H9 (cell line): ENCODE data around the gene PRKCA. TPM values are rescaled to one million over a fixed set of nuclear protein-coding genes. Genes with fewer than 3 reads are reported as not detected.

Experiments
- DNase-seq: peaks from one replicate; pipeline ENCODE4 v3.0.0-alpha.2; 2017
- H2AFZ ChIP-seq: one replicate; pipeline ENCODE4 v1.6.1; 2013; ENCODE audit warnings: mild to moderate bottlenecking, low read length, control low read depth, moderate library complexity
- H2AK5ac ChIP-seq: 2 replicates; pipeline ENCODE4 v1.6.1; 2013; ENCODE audit warnings: low read length, control low read depth, mixed read lengths; ENCODE audit not compliant: insufficient read length
- H2BK120ac ChIP-seq: one replicate; pipeline ENCODE4 v1.6.1; 2013; ENCODE audit warnings: low read depth, mild to moderate bottlenecking, low read length, control low read depth, inconsistent platforms; ENCODE audit not compliant: poor library complexity, severe bottlenecking
- H2BK12ac ChIP-seq: 2 replicates; pipeline ENCODE4 v1.6.1; 2013; ENCODE audit warnings: low read length, control low read depth, mixed read lengths, low read depth; ENCODE audit not compliant: insufficient read length
- H2BK15ac ChIP-seq: 2 replicates; pipeline ENCODE4 v1.6.1; 2013; ENCODE audit warnings: low read depth, low read length, control low read depth
- H2BK20ac ChIP-seq: one replicate; pipeline ENCODE4 v1.6.1; 2013; ENCODE audit warnings: low read depth, mild to moderate bottlenecking, low read length, control low read depth, inconsistent platforms; ENCODE audit not compliant: poor library complexity, severe bottlenecking
- H2BK5ac ChIP-seq: 2 replicates; pipeline ENCODE4 v1.6.1; 2013; ENCODE audit warnings: low read length, control low read depth, mixed read lengths; ENCODE audit not compliant: insufficient read length
- H3K14ac ChIP-seq: 2 replicates; pipeline ENCODE4 v1.6.1; 2013; ENCODE audit warnings: low read length, control low read depth; ENCODE audit not compliant: insufficient read depth
- H3K18ac ChIP-seq: 2 replicates; pipeline ENCODE4 v1.6.1; 2013; ENCODE audit warnings: low read depth, mild to moderate bottlenecking, mixed read lengths, low read length, control low read depth; ENCODE audit not compliant: insufficient read length
- H3K23ac ChIP-seq: 2 replicates; pipeline ENCODE4 v1.6.1; 2013; ENCODE audit warnings: low read length, control low read depth, mixed read lengths, low read depth; ENCODE audit not compliant: insufficient read length
- H3K23me2 ChIP-seq: 2 replicates; pipeline ENCODE4 v1.6.1; 2013; ENCODE audit warnings: low read depth, mild to moderate bottlenecking, mixed read lengths, low read length, control low read depth; ENCODE audit not compliant: insufficient read length, poor library complexity, severe bottlenecking
- H3K27ac ChIP-seq: 2 replicates; pipeline ENCODE4 v1.5.1; 2013; ENCODE audit warnings: low read length, control low read depth, mixed read lengths, low read depth; ENCODE audit not compliant: insufficient read length
- H3K27me3 ChIP-seq: 2 replicates; pipeline ENCODE4 v1.6.1; 2013; ENCODE audit warnings: low read length, control low read depth, inconsistent platforms; ENCODE audit not compliant: insufficient read depth
- H3K4ac ChIP-seq: 2 replicates; pipeline ENCODE4 v1.6.1; 2013; ENCODE audit warnings: low read depth, mild to moderate bottlenecking, control low read depth, inconsistent platforms, low read length, moderate library complexity
- H3K4me1 ChIP-seq: 2 replicates; pipeline ENCODE4 v1.6.1; 2013; ENCODE audit warnings: low read length, control low read depth, inconsistent platforms; ENCODE audit not compliant: insufficient read depth
- H3K4me2 ChIP-seq: 2 replicates; pipeline ENCODE4 v1.6.1; 2013; ENCODE audit warnings: low read length, control low read depth, mixed read lengths; ENCODE audit not compliant: insufficient read length, insufficient read depth
- H3K56ac ChIP-seq: 2 replicates; pipeline ENCODE4 v1.6.1; 2013; ENCODE audit warnings: low read depth, mild to moderate bottlenecking, mixed read lengths, low read length, control low read depth; ENCODE audit not compliant: insufficient read length
- H3K79me1 ChIP-seq: 2 replicates; pipeline ENCODE4 v1.6.1; 2013; ENCODE audit warnings: low read depth, mild to moderate bottlenecking, moderate library complexity, low read length, control low read depth, inconsistent platforms; ENCODE audit not compliant: insufficient read depth, poor library complexity, severe bottlenecking
- H3K79me2 ChIP-seq: 2 replicates; pipeline ENCODE4 v1.6.1; 2013; ENCODE audit warnings: low read length, control low read depth, inconsistent platforms; ENCODE audit not compliant: insufficient read depth
- H3K9ac ChIP-seq: 2 replicates; pipeline ENCODE4 v1.6.1; 2013; ENCODE audit warnings: low read length, control low read depth, mixed read lengths; ENCODE audit not compliant: insufficient read length; ENCODE audit errors: extremely low read depth
- H3K9me3 ChIP-seq: one replicate; pipeline ENCODE4 v1.6.1; 2013; ENCODE audit warnings: low read depth, low read length, inconsistent platforms; ENCODE audit not compliant: control insufficient read depth
- H3T11ph ChIP-seq: one replicate; pipeline ENCODE4 v1.6.1; 2013; ENCODE audit warnings: mild to moderate bottlenecking, low read length, control low read depth, inconsistent platforms
- H4K20me1 ChIP-seq: one replicate; pipeline ENCODE4 v1.6.1; 2013; ENCODE audit not compliant: control insufficient read depth, insufficient read length, insufficient read depth
- H4K5ac ChIP-seq: 2 replicates; pipeline ENCODE4 v1.6.1; 2013; ENCODE audit warnings: low read depth, mild to moderate bottlenecking, mixed read lengths, low read length, control low read depth; ENCODE audit not compliant: insufficient read length
- H4K8ac ChIP-seq: replicated peaks from 2 replicates; pipeline ENCODE4 v1.6.1; 2013; ENCODE audit warnings: low read length, control low read depth, mixed read lengths, low read depth; ENCODE audit not compliant: insufficient read length
- H4K91ac ChIP-seq: 2 replicates; pipeline ENCODE4 v1.6.1; 2013; ENCODE audit warnings: low read depth, mild to moderate bottlenecking, moderate library complexity, mixed read lengths, low read length, control low read depth; ENCODE audit not compliant: insufficient read length
- H3K27ac Mint-ChIP-seq, 3 experiments: 2 replicates in 2 of 3; 3 replicates in 1 of 3; pipeline ENCODE4 v1.8.0; 2020 to 2021; ENCODE audit warnings: mixed read lengths in 3 of 3, mild to moderate bottlenecking in 1 of 3, moderate library complexity in 1 of 3
- H3K27me3 Mint-ChIP-seq: 2 replicates; pipeline ENCODE4 v1.8.0; 2021; ENCODE audit warnings: low read depth, mild to moderate bottlenecking, moderate library complexity, mixed read lengths
- H3K36me3 Mint-ChIP-seq, 3 experiments: 2 replicates in 2 of 3; 3 replicates in 1 of 3; pipeline ENCODE4 v1.8.0; 2020 to 2021; ENCODE audit warnings: low read depth in 3 of 3, mixed read lengths in 3 of 3; ENCODE audit not compliant: insufficient read depth in 1 of 3
- H3K4me1 Mint-ChIP-seq, 2 experiments: 2 replicates each; pipeline ENCODE4 v1.8.0; 2020; ENCODE audit warnings: mixed read lengths in 2 of 2
- H3K4me3 Mint-ChIP-seq, 2 experiments: 2 replicates in 1 of 2; 3 replicates in 1 of 2; pipeline ENCODE4 v1.8.0; 2020 to 2021; ENCODE audit warnings: mild to moderate bottlenecking in 2 of 2, mixed read lengths in 2 of 2, moderate library complexity in 1 of 2
- H3K9me3 Mint-ChIP-seq, 2 experiments: 2 replicates in 1 of 2; 3 replicates in 1 of 2; pipeline ENCODE4 v1.8.0; 2020; ENCODE audit warnings: mild to moderate bottlenecking in 2 of 2, mixed read lengths in 2 of 2, moderate library complexity in 1 of 2
- WGBS: extraction: QIAGEN DNeasy Blood & Tissue Kit; methylation state at CpG from one replicate; pipeline ENCODE4 v1.1.7; 2013; ENCODE audit warnings: missing lambda C conversion rate, low lambda C conversion rate, mixed read lengths; ENCODE audit not compliant: insufficient read length; ENCODE audit errors: extremely low coverage; 5-methylcytosine and 5-hydroxymethylcytosine counted together
- total RNA-seq: library from RNA; stranded (reverse); gene quantifications from 2 replicates; pipeline ENCODE4 v1.2.1, GENCODE V29; 2021
- TF ChIP-seq, protein P1 (sequence below): fragments of 200-600 bp; sonication (generic); conservative IDR thresholded peaks from 3 replicates; pipeline ENCODE4 v1.8.0; 2021; ENCODE audit warnings: antibody characterized with exemption, mild to moderate bottlenecking

Gene PRKCA
- total RNA-seq, 1 experiment from 2014 or later: 10.5 TPM

DNA sequence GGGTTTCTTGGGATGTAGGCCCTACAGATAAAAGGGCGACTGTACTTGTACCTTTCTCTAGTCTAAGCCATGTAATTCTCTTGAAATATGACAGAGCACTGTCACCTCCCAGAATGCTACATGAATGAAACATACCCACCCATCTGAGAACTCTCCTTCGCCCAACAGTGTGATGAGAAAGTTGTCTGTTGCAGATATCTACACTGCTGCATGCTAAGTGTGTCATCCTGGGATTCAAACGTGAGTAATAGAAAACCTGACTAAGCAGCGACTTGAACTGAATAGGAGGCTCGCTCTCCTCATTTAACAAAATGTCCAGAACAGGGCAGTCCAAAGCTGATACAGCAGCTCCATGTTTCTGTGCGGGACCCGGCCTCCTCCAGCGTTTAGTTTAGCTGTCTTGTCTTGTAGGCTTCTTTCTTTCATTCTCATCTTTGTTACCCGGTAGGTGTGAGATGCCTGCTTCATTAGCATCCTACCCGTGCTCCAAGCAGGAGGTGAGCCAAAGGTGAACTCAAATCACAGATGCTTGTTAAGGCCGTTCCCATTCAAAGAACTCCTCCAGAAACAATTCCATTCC is 211.9 kb downstream of the PRKCA start:
- H3K79me2 ChIP-seq: no peaks in the 10 kb centered on the region; the same call in 1 of the 2 replicates
- no peaks in the 10 kb centered on the region for H3K27me3 ChIP-seq
- no peak overlapping the region for H2AFZ ChIP-seq
- H2AK5ac ChIP-seq: no peak overlapping the region
- no peaks in the 10 kb centered on the region for H3K27me3 Mint-ChIP-seq
- no peak overlapping the region for H3K4me2 ChIP-seq
- H4K5ac ChIP-seq: no peak overlapping the region
- no peak overlapping the region for H2BK20ac ChIP-seq
- H4K91ac ChIP-seq: no peak overlapping the region
- H3K9me3 ChIP-seq: no peaks in the 10 kb centered on the region
- no peak overlapping the region for H3K9ac ChIP-seq
- H3K27ac ChIP-seq: no peak overlapping the region
- H3K36me3 Mint-ChIP-seq: no peaks in the 10 kb centered on the region
- no peak overlapping the region for H3K4ac ChIP-seq
- no CpG with 5 or more reads among the region's 11 CpGs for WGBS
- no peak overlapping the region for H4K8ac ChIP-seq
- no peak overlapping the region for H2BK5ac ChIP-seq
- H3T11ph ChIP-seq: no peak overlapping the region
- no peak overlapping the region for H2BK15ac ChIP-seq
- H3K14ac ChIP-seq: no peak overlapping the region
- H3K4me3 Mint-ChIP-seq: no peak overlapping the region
- TF ChIP-seq, protein P1, sequence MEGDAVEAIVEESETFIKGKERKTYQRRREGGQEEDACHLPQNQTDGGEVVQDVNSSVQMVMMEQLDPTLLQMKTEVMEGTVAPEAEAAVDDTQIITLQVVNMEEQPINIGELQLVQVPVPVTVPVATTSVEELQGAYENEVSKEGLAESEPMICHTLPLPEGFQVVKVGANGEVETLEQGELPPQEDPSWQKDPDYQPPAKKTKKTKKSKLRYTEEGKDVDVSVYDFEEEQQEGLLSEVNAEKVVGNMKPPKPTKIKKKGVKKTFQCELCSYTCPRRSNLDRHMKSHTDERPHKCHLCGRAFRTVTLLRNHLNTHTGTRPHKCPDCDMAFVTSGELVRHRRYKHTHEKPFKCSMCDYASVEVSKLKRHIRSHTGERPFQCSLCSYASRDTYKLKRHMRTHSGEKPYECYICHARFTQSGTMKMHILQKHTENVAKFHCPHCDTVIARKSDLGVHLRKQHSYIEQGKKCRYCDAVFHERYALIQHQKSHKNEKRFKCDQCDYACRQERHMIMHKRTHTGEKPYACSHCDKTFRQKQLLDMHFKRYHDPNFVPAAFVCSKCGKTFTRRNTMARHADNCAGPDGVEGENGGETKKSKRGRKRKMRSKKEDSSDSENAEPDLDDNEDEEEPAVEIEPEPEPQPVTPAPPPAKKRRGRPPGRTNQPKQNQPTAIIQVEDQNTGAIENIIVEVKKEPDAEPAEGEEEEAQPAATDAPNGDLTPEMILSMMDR: no peak
- no peak overlapping the region for H2BK120ac ChIP-seq
- H3K23ac ChIP-seq: no peak overlapping the region
- H3K23me2 ChIP-seq: no peaks in the 10 kb centered on the region
- H3K56ac ChIP-seq: no peak overlapping the region
- DNase-seq: no peak
- no peaks in the 10 kb centered on the region for H3K79me1 ChIP-seq
- no peaks in the 10 kb centered on the region; the same call in 1 of the 2 replicates for H3K4me1 ChIP-seq
- H3K9me3 Mint-ChIP-seq: peaks cover 0 to 2% of the 10 kb centered on the region in 2 experiments; a peak in 1 of 5 replicates
- H2BK12ac ChIP-seq: no peak overlapping the region
- H4K20me1 ChIP-seq: no peaks in the 10 kb centered on the region
- H3K27ac Mint-ChIP-seq: peak overlapping the region in 1 of 3 experiments; percentile 35; a peak in 1 of 7 replicates
- peaks cover 19 to 20% of the 10 kb centered on the region in 2 experiments for H3K4me1 Mint-ChIP-seq
- no peak overlapping the region for H3K18ac ChIP-seq
